Stomach (tissue), 4 donors: ENCODE data around the gene KDM2B.

ENCODE experiments used
- EP300 ChIP-seq: sonication (generic); formaldehyde crosslinking; IDR thresholded peaks from one replicate; pipeline ENCODE4 v1.6.1; 2017; ENCODE audit warnings: antibody characterized with exemption
- POLR2A ChIP-seq, 4 donors: fragments of 450-650 bp; IDR thresholded peaks; one replicate each; pipeline ENCODE4 v1.6.1; 2016; ENCODE audit warnings: antibody characterized with exemption in 4 of 4, control low read depth in 2 of 4, mild to moderate bottlenecking in 1 of 4, moderate library complexity in 1 of 4
- POLR2AphosphoS5 ChIP-seq, 3 donors: sonication (generic); formaldehyde crosslinking; IDR thresholded peaks; one replicate each; pipeline ENCODE4 v1.6.1; 2016; ENCODE audit warnings: antibody characterized with exemption in 3 of 3
- TF ChIP-seq, protein P1 (sequence below), 7 experiments: fragments of 450-650 bp in 4 of 7; fragments of 200-600 bp in 3 of 7; sonication (generic) in 3 of 7; IDR thresholded peaks; one replicate each; pipeline ENCODE4 v1.5.1; 2016 to 2019; ENCODE audit warnings: antibody characterized with exemption in 7 of 7, control low read depth in 2 of 7, mild to moderate bottlenecking in 1 of 7

DNA sequence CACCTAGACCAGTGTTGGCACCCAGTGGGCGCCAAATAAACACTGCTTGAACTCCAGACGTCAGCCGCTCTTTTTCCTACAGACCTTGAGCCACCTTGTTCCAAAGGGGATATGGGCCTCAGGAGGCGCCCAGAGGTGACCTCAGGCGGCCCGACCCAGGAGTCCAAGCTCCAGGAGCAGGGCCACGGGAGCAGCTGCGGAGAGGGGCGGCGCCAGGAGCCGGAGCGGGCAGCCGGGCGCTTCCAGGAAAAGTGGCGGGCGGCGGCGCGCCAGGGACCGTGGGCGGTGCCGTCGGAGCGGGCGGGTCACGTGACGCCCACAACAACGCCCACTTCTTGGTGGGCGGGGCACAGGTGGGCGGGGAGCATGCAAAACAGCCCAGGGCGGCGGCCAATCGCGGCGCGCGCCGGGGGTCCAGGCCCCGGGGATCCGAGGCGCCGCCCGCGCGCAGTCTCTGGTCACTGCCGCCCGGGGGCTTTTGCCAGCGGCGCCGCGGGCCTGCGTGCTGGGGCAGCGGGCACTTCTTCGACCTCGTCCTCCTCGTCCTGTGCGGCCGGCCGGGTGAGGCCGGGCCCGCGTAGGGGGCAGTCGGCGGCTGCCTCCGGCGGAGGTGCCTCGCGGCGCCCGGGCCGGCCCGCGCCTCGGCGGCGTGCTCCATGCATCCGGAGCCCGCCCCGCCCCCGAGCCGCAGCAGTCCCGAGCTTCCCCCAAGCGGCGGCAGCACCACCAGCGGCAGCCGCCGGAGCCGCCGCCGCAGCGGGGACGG, 45.4 kb upstream of the KDM2B start, which contains the start of gene ORAI1:
- TF ChIP-seq POLR2A (IDR thresholded peaks at IDR 0.05) (no peak), POLR2AphosphoS5 (IDR thresholded peaks at IDR 0.05) (peak; percentile 44 to 83 (median 71)), EP300 (no peak)
- TF ChIP-seq, protein P1, sequence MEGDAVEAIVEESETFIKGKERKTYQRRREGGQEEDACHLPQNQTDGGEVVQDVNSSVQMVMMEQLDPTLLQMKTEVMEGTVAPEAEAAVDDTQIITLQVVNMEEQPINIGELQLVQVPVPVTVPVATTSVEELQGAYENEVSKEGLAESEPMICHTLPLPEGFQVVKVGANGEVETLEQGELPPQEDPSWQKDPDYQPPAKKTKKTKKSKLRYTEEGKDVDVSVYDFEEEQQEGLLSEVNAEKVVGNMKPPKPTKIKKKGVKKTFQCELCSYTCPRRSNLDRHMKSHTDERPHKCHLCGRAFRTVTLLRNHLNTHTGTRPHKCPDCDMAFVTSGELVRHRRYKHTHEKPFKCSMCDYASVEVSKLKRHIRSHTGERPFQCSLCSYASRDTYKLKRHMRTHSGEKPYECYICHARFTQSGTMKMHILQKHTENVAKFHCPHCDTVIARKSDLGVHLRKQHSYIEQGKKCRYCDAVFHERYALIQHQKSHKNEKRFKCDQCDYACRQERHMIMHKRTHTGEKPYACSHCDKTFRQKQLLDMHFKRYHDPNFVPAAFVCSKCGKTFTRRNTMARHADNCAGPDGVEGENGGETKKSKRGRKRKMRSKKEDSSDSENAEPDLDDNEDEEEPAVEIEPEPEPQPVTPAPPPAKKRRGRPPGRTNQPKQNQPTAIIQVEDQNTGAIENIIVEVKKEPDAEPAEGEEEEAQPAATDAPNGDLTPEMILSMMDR (IDR thresholded peaks at IDR 0.05): no peak
